HG02885 (cell line): ENCODE results near the gene DOP1A.

Experiments
- ATAC-seq: cut with Tn5 transposase; IDR thresholded peaks from one replicate; pipeline ENCODE4 v1.9.1; 2021; ENCODE audit warnings: mild to moderate bottlenecking; ENCODE audit not compliant: unreplicated experiment, poor library complexity

The DOP1A gene

DNA sequence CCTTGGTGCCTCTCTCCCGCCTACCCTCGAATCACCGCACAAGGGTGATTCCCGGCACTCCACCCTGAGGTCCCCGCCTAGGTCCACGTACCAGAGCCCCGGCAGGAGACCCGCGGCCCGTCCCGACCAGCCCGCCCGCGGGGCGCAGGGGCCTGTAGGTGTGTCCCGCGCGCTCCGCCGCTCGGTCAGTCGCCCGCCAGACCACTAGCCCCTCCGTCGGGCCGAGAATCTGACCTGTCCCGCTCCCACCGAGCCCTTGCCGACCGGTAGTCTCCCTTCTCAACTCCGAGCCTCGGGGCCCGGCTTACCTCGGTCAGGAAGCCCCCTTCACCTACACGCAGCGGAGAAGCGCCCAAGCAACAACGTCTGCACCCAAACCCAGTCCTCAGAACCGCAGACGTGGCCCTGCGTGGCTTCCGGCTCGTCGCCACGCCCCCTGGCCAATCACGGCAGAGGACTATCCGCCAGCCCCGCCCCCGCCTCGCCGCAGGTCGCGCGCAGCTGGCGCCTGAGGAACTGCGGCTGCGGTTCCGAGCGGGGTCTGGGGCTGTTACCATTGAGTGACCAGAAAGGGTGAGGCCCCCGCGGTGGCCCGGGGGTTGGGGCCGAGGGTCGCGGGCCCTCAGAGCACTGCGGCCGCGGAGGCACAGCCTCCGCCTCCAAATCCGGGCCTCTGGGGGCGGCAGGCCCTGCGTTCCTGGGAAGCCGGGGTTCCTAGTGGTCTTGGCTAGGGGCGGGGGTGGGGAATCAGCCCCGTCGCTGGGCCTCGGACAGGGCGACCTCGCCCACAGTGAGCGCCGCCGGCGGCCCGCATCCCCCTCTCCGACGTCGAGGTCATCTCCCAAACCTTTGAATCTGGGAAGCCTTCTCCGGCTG is 125.6 kb downstream of the DOP1A start, which contains the start of the genes PGM3 and RWDD2A:
Gene PGM3, minus strand, starts transcription at position 395 of the 876 bp plus-strand sequence. CDS start 2,253 bp downstream, outside the sequence.
Gene RWDD2A, plus strand, starts transcription at position 487 of the 876 bp plus-strand sequence. CDS start 1,095 bp downstream, outside the sequence.
- ATAC-seq: peak; percentile 97

GRCh38 chr6:83193747-83194566 is 126.5 kb downstream of the DOP1A start:
- peak; percentile 25 for ATAC-seq

GRCh38 chr6:83198486-83199172 is 131.2 kb downstream of the DOP1A start:
- ATAC-seq: no peak

DNA sequence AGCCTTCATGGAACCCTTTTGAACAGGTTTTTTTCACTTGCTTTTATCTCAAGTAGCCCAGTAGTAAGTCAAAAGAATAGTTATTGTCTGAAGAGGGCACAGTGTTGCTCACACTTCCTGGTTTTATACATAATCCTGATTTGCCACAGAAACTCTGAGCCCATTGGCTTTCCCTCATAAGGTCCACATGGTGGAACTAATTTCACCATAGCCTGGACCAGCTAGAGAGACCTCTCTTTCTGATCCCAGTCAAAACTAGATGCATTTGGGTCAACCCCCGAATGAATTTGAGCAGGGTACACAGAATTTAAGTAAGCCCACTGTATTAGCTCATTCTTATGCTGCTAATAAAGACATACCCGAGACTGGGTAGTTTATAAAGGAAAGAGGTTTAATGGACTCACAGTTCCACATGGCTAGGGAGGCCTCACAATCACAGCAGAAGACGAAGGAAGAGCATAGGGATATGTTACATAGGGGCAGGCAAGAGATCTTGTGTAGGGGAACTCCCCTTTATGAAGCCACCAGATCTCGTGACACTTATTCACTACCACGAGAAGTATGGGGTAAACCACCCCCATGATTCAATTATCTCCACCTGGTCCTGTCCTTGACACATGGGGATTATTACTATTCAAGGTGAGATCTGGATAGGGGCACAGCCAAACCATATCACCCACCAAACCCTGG is 131.8 kb downstream of the DOP1A start:
- peak; percentile 66 for ATAC-seq

DNA sequence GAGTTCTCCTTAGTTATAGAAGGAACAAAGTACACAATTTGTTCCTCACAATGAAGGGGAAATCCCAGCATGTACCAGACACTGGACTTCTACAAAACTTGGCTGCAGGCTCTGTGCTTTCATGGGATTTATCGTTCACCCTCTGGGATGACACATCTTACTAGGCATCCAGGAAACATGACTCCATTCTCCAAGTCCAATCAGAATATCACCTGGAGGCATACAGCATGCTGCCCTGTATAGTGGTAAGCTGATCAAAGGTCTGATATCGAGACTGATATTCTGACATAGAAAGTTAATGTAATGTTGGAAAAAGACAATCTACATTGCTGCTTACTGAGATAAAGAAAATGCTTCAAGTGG is 132.4 kb downstream of the DOP1A start:
- ATAC-seq: no peak

GRCh38 chr6:83202031-83202430 is 134.6 kb downstream of the DOP1A start:
- no peak for ATAC-seq

- ATAC-seq: peak; percentile 100
These were observed 147.9 kb downstream of the DOP1A start for GRCh38 chr6:83215131-83216047.

GRCh38 chr6:83216806-83217205 is 149.3 kb downstream of the DOP1A start:
- ATAC-seq: no peak
